ENCODE data around the gene WWC2. TPM values are rescaled to one million over a fixed set of nuclear protein-coding genes. Genes with fewer than 3 reads are reported as not detected.
A peak's percentile ranks its signal among the peaks of the same experiment; 100 is the strongest.

The WWC2 gene
- total RNA-seq, 4 donors from 2014 or later: 6.6 to 79.7 (median 9.4) TPM

DNA sequence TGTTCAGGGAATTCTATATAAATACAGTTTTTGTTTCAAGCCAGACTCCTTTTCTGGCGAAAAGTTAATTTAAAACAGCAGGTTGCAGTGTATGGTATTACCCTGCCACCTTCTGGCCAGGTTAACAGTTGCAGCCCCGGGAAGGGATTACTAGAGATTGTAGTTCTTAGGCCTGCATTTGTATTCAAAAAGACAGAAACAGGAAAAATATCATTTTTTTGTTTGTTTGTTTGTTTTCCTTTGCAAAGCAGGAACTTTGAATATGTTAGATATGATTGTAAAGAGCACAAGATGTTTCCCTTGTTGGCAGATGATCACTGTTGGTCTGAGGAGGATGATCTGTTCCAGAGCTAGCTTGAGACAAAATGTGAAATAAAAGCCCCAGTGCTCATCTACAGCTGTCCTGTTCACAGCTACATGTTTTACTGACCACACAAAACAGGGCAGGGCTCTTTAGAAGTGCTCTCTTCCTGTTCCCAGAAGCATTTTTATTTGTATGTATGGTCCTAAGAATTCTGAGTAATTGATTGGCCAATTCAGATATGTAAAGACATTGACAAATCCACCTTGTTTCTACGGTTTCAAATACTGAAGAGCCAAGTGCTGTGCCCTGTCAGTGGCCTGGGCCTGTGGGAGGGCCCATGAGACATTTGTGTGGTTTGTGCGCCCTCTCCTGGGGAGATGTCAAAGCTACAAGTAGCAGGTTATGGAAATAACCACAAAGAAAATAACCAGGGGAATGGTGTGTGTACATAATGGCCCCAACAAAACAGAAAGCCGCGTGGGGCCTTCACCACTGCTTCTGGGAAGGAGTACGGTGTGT, 163.1 kb downstream of the WWC2 start:
- intact Hi-C loops (cut with DNase I; ENCODE audit: low total_unique reads) (loop anchor here (2.0 kb wide), 1 partner anchor 189 kb away; no protein-coding TSS in a partner anchor), in situ Hi-C loops (cut with MboI; ENCODE audit: low pct_ligation_motif_present in 1 of 4, low pct_unique_long_range_greater_than_20kb in 1 of 4, low sequenced_read_pairs in 3 of 4) (loop anchor here in 2 of 4 donors (10.0 kb wide), 2 partner anchors 317 to 327 kb away; no protein-coding TSS in a partner anchor)
- 5 to 14% methylated on average over 2 to 7 of the region's 7 CpGs for WGBS, 2 donors (ENCODE audit: low coverage in 1 of 2)
- no peak overlapping the region for H3K4me3 ChIP-seq
- H3K36me3 ChIP-seq: no peaks in the 10 kb centered on the region
- TF ChIP-seq POLR2AphosphoS5 (IDR thresholded peaks at IDR 0.05): no peak
- TF ChIP-seq, protein P1, sequence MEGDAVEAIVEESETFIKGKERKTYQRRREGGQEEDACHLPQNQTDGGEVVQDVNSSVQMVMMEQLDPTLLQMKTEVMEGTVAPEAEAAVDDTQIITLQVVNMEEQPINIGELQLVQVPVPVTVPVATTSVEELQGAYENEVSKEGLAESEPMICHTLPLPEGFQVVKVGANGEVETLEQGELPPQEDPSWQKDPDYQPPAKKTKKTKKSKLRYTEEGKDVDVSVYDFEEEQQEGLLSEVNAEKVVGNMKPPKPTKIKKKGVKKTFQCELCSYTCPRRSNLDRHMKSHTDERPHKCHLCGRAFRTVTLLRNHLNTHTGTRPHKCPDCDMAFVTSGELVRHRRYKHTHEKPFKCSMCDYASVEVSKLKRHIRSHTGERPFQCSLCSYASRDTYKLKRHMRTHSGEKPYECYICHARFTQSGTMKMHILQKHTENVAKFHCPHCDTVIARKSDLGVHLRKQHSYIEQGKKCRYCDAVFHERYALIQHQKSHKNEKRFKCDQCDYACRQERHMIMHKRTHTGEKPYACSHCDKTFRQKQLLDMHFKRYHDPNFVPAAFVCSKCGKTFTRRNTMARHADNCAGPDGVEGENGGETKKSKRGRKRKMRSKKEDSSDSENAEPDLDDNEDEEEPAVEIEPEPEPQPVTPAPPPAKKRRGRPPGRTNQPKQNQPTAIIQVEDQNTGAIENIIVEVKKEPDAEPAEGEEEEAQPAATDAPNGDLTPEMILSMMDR (IDR thresholded peaks at IDR 0.05): peak; percentile 71 to 82 (median 76)
- no peaks in the 10 kb centered on the region for H3K27me3 ChIP-seq
- DNase-seq: peak; percentile 88
- H3K9me3 ChIP-seq: no peaks in the 10 kb centered on the region
- H3K4me1 ChIP-seq: peaks cover 7 to 21% (median 12%) of the 10 kb centered on the region in 4 donors
- peak overlapping the region; percentile 45 to 72 (median 56) for H3K27ac ChIP-seq

DNA sequence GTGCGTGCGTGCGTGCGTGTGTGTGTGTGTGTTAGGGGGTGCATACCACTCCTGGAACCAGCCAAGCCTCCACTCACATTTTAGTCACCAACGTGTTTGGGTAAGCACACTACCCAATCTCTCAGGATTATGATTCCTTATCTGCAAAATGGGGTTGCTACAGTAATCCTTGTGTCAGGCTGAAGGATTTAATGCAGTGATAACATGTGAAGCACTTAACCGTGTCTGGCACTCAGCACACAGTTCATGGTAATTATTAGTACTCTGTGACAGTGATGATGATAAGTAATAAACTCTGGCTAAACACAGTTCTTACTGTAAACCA, 163.7 kb downstream of the WWC2 start:
- Histone ChIP-seq H3K36me3 (no peaks in the 10 kb centered on the region), H3K27ac (no peak overlapping the region), H3K4me1 (peaks cover 7 to 21% (median 12%) of the 10 kb centered on the region in 4 donors), H3K4me3 (no peak overlapping the region), H3K27me3 (no peaks in the 10 kb centered on the region), H3K9me3 (no peaks in the 10 kb centered on the region)
- in situ Hi-C loops (cut with MboI; ENCODE audit: low pct_ligation_motif_present in 1 of 4, low pct_unique_long_range_greater_than_20kb in 1 of 4, low sequenced_read_pairs in 3 of 4): loop anchor here in 2 of 4 donors (10.0 kb wide), 2 partner anchors 318 to 328 kb away; no protein-coding TSS in a partner anchor
- WGBS, 2 donors (ENCODE audit: low coverage in 1 of 2): 17 to 33% methylated on average over 1 to 6 of the region's 6 CpGs
- intact Hi-C loops (cut with DNase I; ENCODE audit: low total_unique reads): loop anchor here (2.0 kb wide), 1 partner anchor 190 kb away; no protein-coding TSS in a partner anchor
- no peak for DNase-seq
- no peak for TF ChIP-seq POLR2A (IDR thresholded peaks at IDR 0.05)
- no peak for TF ChIP-seq POLR2AphosphoS5 (IDR thresholded peaks at IDR 0.05)
- TF ChIP-seq EP300 (IDR thresholded peaks at IDR 0.05; ENCODE audit: low read depth): no peak
- TF ChIP-seq, protein P1 (IDR thresholded peaks at IDR 0.05): no peak

DNA sequence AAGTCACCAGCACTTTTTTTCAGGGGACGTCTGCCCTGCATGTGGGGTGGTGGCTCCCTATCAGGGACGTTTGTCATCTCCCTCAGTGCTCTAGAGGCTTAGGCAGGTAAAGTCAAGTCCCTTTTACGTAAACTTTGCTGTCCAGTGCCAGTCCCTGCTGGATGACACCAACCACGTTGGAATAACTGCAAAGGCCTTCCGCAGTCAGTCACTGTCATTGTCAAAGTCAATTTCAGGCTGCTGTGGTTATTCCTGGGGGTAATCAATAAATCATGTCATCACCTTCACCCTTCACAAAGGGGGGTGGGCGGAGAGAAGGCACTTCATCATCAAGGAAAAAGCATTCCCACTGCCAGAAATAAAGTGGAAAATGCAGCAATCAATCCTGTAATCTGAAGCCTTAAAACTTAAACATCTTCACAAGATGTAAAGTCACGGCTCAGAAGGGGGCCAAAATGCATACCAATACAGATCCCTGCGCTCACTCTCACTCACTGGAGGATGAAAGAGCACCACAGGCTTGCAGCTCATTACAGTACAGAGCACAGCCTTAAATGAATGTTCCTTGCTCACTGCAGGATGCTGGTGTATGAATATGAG, 164.8 kb downstream of the WWC2 start:
- intact Hi-C loops (cut with DNase I; ENCODE audit: low total_unique reads): loop anchor here (2.0 kb wide), 2 partner anchors 191 to 325 kb away; no protein-coding TSS in a partner anchor
- no peaks in the 10 kb centered on the region for H3K36me3 ChIP-seq
- peaks cover 7 to 21% (median 12%) of the 10 kb centered on the region in 4 donors for H3K4me1 ChIP-seq
- H3K27me3 ChIP-seq: no peaks in the 10 kb centered on the region
- WGBS, 2 donors (ENCODE audit: low coverage in 1 of 2): 53 to 67% methylated on average over 4 to 8 of the region's 8 CpGs
- no peak overlapping the region for H3K4me3 ChIP-seq
- H3K27ac ChIP-seq: no peak overlapping the region
- DNase-seq: no peak
- TF ChIP-seq POLR2AphosphoS5 (IDR thresholded peaks at IDR 0.05): no peak
- no peak for TF ChIP-seq POLR2A (IDR thresholded peaks at IDR 0.05)
- no peaks in the 10 kb centered on the region for H3K9me3 ChIP-seq
- in situ Hi-C loops (cut with MboI; ENCODE audit: low pct_ligation_motif_present in 1 of 4, low pct_unique_long_range_greater_than_20kb in 1 of 4, low sequenced_read_pairs in 3 of 4): loop anchor here in 2 of 4 donors (10.0 kb wide), 2 partner anchors 319 to 329 kb away; no protein-coding TSS in a partner anchor

DNA sequence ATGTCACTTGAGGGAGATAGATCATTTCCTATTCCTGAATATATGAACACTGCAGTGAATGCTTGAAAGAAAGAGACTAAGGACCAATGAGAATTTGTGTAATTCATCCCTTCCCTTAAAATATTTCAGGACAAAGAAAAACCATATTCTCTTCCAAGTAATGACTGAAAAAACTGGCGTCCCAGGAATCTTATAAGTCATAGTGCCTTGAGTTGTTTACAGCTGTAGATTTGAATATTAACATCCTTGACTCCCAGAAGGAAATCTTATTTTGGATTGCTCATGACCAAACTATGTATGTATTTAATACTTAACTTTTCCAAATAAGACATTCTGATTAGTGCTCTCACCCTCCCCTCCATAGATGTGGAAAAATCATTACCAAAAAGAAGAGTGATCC, 165.6 kb downstream of the WWC2 start:
- no peaks in the 10 kb centered on the region for H3K9me3 ChIP-seq
- WGBS, 2 donors (ENCODE audit: low coverage in 1 of 2): 67 to 69% methylated on average over 1 of the region's 1 CpG
- no peak for DNase-seq
- peaks cover 0 to under 1% (median 0%) of the 10 kb centered on the region in 4 donors for H3K36me3 ChIP-seq
- peaks cover 7 to 21% (median 12%) of the 10 kb centered on the region in 4 donors for H3K4me1 ChIP-seq
- TF ChIP-seq, protein P1 (IDR thresholded peaks at IDR 0.05): no peak
- TF ChIP-seq POLR2A (IDR thresholded peaks at IDR 0.05) (no peak), EP300 (IDR thresholded peaks at IDR 0.05; ENCODE audit: low read depth) (no peak), POLR2AphosphoS5 (IDR thresholded peaks at IDR 0.05) (no peak)
- H3K27ac ChIP-seq: no peak overlapping the region
- in situ Hi-C loops (cut with MboI; ENCODE audit: low pct_ligation_motif_present in 1 of 4, low pct_unique_long_range_greater_than_20kb in 1 of 4, low sequenced_read_pairs in 3 of 4): loop anchor here in 2 of 4 donors (10.0 kb wide), 2 partner anchors 320 to 330 kb away; no protein-coding TSS in a partner anchor
- intact Hi-C loops (cut with DNase I; ENCODE audit: low total_unique reads): loop anchor here (2.0 kb wide), 1 partner anchor 326 kb away; no protein-coding TSS in a partner anchor
- no peaks in the 10 kb centered on the region for H3K27me3 ChIP-seq
- no peak overlapping the region for H3K4me3 ChIP-seq
